HCT116 (cell line): Measurements from ENCODE around the gene CD44.

Experiments
- CEBPB ChIP-seq: IDR thresholded peaks from 2 replicates; pipeline ENCODE4 v1.6.1; 2012; ENCODE audit warnings: low read depth
- ELF1 ChIP-seq: IDR thresholded peaks from 2 replicates; pipeline ENCODE4 v1.6.1; 2012; ENCODE audit warnings: low read depth, borderline replicate concordance
- EZH2 ChIP-seq: fragments of 200-600 bp; sonication (generic); IDR thresholded peaks from 2 replicates; pipeline ENCODE4 v1.6.1; 2017; ENCODE audit warnings: antibody characterized with exemption, mixed run types
- EZH2phosphoT487 ChIP-seq: fragments of 200-600 bp; IDR thresholded peaks from 2 replicates; pipeline ENCODE4 v1.6.1; 2018; ENCODE audit warnings: antibody characterized with exemption, borderline replicate concordance
- POLR2A ChIP-seq: IDR thresholded peaks from 2 replicates; pipeline ENCODE4 v1.7.0; 2011; ENCODE audit warnings: borderline replicate concordance; ENCODE audit not compliant: insufficient read depth, insufficient read length; ENCODE audit errors: extremely low read depth
- POLR2AphosphoS5 ChIP-seq: IDR thresholded peaks from 2 replicates; pipeline ENCODE4 v1.6.1; 2011; ENCODE audit warnings: mild to moderate bottlenecking, low read depth, low read length, moderate library complexity
- SP1 ChIP-seq: IDR thresholded peaks from 2 replicates; pipeline ENCODE4 v1.6.1; 2012; ENCODE audit warnings: low read depth
- TCF7L2 ChIP-seq: IDR thresholded peaks from 2 replicates; pipeline ENCODE4 v1.7.0; 2011; ENCODE audit warnings: borderline replicate concordance, inconsistent platforms; ENCODE audit not compliant: insufficient read depth, insufficient read length; ENCODE audit errors: extremely low read depth
- YY1 ChIP-seq: IDR thresholded peaks from 2 replicates; pipeline ENCODE4 v1.6.1; 2011; ENCODE audit warnings: low read length, low read depth, moderate library complexity, mild to moderate bottlenecking; ENCODE audit not compliant: insufficient replicate concordance; ENCODE audit errors: extremely low read depth
- ZNF274 ChIP-seq: fragments of 200-500 bp; sonication (Bioruptor generic); IDR thresholded peaks from 2 replicates; pipeline ENCODE4 v1.6.1; 2014; ENCODE audit warnings: mild to moderate bottlenecking, low read depth, low read length, inconsistent platforms
- TF ChIP-seq, protein P1 (sequence below), 3 experiments: fragments of 200-600 bp in 1 of 3; sonication (generic) in 1 of 3; IDR thresholded peaks in 2 of 3; conservative IDR thresholded peaks in 1 of 3; 2 replicates each; pipeline ENCODE4 v1.5.1; 2012 to 2017; ENCODE audit warnings: low read depth in 2 of 3, low read length in 2 of 3, antibody characterized with exemption in 1 of 3, borderline replicate concordance in 1 of 3, control low read depth in 1 of 3, mild to moderate bottlenecking in 1 of 3, mixed read lengths in 1 of 3, mixed run types in 1 of 3, moderate library complexity in 1 of 3; ENCODE audit not compliant: insufficient read depth in 1 of 3
- TF ChIP-seq, protein P2 (sequence below): IDR thresholded peaks from 2 replicates; pipeline ENCODE4 v1.6.1; 2012

DNA sequence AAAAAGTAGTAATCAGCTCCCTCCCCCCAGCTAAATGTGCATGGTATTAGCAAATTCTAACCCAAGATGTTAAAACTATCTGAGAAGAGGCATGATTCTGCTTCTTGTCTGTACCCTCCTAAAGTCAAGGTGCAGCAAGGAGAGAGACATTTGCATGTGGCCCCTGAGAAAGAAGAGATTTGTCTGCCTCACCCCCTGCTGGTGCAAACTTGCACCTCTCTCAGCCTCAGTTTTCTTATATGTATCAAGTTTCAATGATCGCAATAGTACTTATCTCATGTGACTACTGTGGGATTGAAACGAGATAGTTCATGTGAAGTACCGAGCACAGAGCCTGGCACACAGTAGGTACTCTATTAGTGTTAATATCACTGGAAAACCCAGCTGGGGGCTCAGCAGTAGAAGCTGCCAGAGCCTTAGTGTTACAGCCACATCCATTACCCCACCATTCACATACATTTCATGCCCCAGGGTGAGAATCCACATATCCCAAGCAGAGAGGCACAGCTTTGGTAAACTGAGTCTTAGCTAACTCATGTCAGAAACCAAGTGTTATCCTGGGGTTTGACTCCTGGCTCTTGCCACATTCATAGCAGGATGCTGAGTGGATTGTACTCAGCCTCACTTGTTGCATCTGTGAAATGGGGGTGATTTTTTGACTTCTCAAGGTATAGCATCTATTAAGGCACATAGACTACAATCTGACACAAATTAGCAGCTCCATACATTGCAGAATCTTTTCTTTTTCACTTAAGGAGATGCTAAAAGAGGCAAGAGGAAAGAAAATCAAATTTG, 24.9 kb downstream of the CD44 start:
- TF ChIP-seq, protein P1, sequence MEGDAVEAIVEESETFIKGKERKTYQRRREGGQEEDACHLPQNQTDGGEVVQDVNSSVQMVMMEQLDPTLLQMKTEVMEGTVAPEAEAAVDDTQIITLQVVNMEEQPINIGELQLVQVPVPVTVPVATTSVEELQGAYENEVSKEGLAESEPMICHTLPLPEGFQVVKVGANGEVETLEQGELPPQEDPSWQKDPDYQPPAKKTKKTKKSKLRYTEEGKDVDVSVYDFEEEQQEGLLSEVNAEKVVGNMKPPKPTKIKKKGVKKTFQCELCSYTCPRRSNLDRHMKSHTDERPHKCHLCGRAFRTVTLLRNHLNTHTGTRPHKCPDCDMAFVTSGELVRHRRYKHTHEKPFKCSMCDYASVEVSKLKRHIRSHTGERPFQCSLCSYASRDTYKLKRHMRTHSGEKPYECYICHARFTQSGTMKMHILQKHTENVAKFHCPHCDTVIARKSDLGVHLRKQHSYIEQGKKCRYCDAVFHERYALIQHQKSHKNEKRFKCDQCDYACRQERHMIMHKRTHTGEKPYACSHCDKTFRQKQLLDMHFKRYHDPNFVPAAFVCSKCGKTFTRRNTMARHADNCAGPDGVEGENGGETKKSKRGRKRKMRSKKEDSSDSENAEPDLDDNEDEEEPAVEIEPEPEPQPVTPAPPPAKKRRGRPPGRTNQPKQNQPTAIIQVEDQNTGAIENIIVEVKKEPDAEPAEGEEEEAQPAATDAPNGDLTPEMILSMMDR (IDR thresholded peaks at IDR 0.05 in 2 of 3, conservative IDR thresholded peaks at IDR 0.05 in 1 of 3; ENCODE audit: borderline replicate concordance in 1 of 3, insufficient read depth in 1 of 3, low read depth in 2 of 3, low read length in 2 of 3) = peak in 2 of 3 experiments; percentile 58 to 61; a peak in 4 of 6 replicates
- TF ChIP-seq ZNF274 (no peak), POLR2A (no peak), POLR2AphosphoS5 (no peak), ELF1 (no peak), CEBPB (no peak), SP1 (peak; percentile 4; the same call in 1 of the 2 replicates), EZH2 (no peak), TCF7L2 (no peak), YY1 (no peak), EZH2phosphoT487 (no peak)
- TF ChIP-seq, protein P2, sequence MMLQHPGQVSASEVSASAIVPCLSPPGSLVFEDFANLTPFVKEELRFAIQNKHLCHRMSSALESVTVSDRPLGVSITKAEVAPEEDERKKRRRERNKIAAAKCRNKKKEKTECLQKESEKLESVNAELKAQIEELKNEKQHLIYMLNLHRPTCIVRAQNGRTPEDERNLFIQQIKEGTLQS = no peak
